Measurements from ENCODE around the gene DACT2.
"Not testable (repeated sequence)": the region's sequence is repeated elsewhere in the genome, so short reads cannot be mapped to it uniquely, and the experiment has no call there.

The DACT2 gene, protein sequence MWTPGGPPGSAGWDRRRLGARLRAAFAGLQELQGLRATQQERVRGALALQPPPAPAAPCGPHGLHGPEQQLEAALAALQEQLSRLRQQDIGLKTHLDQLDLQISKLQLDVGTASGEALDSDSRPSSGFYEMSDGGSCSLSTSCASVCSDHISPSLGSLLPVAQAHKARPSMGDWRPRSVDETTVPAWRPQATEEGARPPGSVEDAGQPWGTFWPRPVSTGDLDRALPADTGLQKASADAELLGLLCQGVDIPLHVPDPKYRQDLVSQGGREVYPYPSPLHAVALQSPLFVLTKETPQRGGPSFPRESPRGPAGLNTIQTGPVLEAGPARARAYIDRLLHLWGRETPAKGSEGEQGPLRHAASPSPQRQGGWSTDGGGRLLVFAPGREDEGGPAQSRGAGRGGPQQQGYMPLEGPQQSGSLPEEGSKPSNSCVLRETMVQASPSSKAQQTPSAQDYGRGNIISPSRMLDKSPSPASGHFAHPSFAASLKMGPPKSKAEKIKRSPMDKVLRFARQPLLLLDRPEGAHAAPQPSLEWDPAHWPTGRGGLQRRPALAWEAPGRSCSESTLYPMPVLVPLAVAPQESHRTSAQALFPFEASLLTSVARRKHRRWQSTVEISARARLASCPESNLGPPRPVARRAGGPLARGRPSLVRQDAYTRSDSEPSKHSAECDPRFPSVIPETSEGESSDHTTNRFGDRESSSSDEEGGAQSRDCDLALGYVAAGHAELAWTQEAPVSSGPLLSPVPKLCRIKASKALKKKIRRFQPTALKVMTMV

DNA sequence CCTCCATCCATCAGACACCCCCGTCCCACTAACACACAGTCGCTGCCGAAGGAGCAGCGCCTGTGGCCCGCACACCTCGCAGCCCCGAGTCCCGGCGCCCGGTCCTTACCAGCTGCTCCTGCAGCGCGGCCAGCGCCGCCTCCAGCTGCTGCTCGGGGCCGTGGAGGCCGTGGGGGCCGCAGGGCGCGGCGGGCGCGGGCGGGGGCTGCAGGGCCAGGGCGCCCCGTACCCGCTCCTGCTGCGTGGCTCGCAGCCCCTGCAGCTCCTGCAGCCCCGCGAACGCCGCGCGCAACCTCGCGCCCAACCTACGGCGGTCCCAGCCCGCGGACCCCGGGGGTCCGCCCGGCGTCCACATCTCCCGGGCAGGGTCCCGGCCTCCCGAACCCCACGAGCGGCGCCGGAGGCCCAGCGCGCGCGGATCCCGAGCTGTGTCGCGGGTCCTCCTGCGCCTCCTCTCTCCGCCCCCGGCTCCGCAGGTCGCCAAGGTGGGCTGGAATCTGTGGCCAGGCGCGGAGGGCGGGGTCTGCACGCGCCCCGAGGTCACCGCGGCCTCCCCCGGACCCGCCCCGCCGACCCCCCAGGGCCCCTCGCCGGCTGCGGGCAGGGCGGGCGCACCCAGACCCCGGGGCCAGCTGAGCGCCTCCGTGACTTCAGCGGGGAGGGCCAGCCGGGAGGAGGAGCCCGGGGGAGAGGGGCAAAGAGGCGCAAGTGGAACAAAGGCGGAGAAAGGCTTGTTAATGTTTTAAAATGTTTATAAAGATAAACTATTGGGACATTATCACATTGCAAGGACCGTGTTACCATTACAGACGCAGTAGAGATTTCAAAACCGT is at the start of gene DACT2:
TSS of gene DACT2 (minus strand) at position 499 of the 833 bp plus-strand sequence. CDS start at position 355, 144 bp downstream.
- no peak for DNase-seq (ENCODE audit: low read depth)

DNA sequence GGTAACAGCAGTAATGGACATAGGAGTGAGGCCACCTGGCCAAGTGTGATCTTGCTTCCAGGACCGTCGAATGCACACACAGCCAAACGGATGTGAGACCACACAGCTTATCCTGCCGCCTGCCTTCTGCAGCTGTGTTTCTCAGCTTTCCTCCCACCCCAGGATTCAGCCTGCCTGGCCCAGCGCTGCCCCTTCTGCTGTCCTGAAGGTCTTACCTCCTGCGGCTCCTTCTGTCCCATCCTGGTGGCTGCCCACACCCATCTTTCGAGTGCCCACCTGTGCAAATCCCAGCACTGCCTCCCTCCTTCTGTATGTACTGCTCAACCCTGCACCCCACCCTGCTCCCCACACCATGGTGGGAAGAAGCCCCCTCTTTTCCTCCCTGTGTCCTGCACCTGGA is 49.4 kb upstream of the DACT2 start:
- no peak for DNase-seq (ENCODE audit: low read depth)

DNA sequence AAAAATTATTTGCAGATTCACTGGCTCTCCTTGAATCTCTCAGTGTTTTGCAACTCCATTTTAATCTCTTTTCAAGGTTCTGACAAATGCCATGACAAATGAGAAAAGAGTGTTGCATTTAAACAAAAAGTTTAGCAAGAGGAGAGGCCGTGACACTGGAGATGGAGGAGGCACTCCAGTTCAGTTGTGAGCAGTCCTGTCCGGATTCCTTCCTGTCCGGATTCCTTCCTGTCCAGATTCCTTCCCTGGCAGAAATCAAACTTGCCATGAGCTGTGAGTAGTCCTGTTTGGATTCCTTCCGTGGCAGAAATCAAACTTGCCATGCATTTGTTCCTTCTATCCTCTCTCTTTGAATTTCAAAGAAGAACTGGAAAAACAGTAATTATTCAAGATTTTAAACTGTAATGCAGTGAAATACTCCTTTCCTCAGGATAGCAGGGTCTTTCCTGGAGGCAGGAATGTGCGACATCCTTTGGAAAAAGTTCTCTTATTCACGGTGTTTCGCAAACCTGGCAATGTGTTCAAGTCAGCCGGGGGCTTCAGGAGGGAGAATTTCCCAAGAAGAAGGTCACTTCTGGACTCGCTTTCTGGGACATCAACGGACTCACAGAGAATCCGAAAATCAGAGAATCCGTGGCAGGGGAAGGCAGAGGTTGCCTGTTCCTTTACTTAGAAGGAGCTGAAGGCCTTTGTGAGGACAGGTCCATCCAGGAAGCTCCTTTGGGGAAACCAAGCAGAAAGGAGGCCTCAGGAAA is 48.7 kb upstream of the DACT2 start:
- no peak for DNase-seq (ENCODE audit: low read depth)

DNA sequence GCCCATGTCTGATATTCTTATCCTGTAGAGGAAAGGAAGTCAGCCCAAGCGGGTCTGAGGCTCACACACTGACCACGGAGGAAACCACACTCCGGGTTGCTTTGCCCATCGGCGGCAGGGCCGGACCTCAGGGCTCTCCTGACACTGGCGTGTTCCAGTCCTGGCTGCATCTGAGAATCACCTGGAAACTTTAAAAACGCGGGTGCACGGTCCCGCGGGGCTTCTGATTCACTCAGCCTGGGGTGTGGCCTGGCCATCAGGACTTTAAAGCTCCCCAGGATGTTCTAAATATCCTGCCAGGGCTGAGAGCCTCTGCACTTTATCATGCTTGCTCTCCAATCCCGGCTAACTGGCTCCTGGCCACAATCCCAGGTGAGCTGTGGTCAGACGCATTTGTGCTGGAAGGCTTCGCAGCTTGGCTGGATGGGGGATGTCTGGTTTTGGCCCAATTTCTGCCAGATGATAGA is 47.7 kb upstream of the DACT2 start:
- DNase-seq (ENCODE audit: low read depth): no peak

DNA sequence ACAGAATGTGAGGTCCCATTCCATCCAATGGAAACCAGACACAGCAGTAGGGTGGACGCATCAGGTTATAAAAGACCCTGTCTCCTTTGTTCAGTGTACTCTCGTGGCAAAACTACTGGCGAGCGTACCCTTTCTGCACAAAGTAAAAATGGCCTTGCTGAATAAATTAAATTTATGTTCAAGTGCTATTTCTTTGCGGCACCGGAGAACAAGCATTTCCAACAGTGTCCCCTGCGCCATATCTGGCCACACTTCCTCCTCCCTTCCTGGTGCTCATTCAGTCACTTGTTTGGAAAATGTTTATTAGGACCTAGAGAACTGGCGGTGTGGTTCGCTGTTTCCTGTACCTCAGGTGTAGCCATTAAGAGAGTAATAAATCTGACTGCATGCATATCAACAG is 46.9 kb upstream of the DACT2 start:
- DNase-seq (ENCODE audit: low read depth): no peak

DNA sequence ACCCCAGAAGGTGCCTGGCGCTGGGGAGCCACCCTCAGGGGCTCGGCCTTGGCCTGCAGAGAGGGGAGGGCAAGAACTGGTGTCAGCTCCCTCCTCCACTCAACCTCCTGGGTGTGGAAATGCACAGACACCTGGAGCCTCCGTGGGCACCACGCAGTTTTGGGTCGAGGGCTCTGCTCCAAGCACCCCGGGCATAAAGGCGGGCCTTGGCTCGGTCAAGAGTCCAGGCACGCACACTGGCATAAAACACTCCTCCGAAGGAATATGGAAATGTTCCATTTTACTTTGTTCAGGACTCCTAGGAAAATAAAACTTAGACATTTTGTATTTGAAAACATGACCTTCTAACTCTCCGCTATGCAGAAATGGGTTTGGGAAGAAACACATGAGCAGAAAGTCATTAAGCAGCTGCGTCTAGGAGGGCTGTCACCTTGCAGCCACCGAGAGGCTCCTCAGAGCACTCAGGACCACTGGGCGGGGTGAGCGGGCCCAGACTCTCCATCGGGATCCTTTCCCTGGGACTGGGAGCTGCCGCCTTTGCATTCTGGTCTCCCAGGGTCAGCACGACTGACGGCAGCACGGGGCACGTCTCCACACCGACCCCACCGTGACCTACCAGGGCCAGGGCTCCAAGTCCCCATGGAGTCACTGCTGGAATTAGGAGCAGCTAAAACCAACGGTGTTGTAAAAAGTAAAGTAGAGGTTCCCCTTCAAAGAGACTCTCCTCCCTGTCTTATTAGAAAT is 46.0 kb upstream of the DACT2 start:
- DNase-seq (ENCODE audit: low read depth): no peak

DNA sequence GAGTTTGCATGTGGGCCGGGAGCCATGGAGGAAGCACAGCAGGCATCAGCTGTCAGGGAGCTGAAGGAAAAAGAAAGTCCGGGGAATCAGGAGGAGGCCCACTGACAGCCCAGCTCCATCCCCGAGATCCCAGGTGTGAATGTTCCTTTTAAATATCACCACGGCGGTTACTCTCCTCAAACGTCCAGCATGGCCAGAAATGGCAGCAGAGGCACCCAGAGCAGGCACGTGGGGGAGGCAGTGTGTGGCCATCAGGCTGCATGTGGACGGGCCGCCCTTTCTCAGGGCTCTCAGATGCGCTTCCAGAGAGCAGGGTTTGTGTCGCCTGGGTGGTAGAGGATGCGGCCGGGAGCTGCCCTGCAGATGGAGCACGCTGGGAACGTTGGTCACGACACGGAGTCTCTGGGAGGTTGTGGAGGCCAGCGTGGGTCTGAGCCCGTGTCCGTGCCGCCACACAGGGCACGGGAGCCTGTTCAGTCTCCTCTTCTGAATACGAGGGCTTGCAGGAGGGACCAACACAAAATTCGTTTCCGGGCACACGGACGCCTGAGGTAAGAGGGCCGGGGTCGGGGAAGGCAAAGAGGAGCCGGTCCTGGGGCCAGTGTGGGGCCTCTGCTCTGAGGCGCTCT is 45.3 kb upstream of the DACT2 start:
- DNase-seq (ENCODE audit: low read depth): no peak

DNA sequence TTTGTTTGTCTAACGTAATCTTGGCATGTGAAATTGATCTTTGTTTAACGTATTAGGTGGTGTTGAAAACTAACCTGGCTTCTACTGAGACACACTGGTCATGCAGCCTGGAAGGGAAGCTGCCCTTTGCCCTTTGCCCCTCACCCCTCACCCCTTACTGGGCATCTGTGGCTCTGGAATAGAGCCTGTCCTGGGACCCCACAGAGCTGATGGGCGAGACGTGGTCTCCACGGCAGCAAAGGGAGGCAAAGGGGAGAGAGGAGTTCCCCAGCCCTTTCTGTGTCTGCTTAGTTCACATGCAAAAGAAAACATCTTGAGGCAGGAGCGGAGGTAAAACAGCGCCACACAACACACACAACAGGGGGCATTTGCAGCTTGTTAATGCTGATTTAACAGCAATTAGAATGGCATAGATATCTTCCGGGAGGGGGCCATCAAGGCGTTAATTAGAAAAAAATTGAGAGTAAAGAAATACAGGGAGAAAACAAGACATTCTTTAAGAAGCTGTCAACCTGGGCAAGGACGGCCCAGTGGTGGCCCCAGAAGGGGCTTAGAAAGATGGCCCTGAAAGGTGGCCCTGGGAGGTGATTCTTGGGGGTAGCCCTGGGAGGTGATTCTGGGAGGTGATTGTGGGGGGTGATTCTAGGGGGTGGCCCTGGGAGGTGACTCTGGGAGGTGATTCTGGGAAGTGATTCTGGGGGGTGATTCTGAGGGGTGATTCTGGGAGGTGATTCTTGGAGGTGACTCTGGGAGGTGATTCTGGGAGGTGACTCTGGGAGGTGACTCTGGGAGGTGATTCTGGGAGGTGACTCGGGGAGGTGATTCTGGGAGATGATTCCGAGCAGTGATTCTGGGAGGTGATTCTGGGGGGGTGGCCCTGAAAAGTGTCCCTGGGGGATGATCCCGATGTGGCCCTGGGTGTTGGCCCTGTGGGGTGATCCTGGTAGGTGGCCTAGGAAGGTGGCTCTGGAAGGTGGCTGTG is 44.5 kb upstream of the DACT2 start:
- DNase-seq (ENCODE audit: low read depth): no peak

DNA sequence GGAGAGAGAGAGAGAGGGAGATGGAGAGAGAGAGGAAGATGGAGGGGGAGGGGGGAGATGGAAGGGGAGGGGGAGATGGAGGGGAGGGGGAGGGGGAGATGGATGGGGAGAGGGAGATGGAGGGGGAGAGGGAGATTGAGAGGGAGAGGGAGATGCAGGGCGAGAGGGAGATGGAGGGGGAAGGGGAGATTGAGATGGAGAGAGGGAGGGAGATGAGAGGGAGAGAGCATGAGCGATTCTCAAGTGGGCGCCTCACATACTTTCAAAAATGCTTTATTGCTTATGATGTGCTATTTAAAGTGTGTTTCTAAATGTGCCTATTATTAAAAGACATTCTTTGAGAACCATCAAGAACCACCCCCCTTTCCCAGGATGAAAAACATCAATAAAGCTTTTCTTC is 43.7 kb upstream of the DACT2 start:
- no peak for DNase-seq (ENCODE audit: low read depth)

DNA sequence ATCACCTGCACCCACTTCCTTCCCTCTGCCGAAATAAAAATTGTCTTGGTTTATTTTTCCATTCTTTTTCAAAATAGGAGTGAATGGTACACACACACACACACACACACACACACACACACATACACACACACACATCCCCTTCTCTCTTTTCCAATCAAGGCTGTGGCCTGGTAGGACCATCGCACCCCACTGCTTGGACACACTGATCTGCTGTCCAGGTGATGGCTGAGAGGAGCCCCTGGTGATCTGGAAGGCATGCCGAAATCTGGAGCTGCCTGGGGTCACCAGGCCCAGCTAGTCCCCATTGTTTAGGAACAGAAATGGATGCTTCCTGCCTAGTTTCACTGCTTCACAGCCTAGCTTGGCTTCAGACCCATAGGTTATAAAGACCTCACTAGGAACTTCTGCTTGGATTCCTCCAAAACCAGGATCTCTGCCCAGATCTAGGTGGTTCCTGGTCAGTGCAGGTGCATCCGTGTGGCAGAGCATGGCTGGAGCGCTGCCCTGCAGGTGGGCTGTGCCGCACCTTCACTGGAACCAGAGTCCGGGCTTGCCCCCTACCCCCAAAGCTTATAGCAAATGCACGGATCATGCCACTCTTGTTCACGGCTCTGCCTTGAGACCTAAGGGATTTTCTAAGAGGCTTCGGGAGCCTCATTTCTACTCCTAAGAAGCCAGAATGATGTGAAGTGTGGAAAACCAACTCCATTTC is 42.9 kb upstream of the DACT2 start:
- no peak for DNase-seq (ENCODE audit: low read depth)

DNA sequence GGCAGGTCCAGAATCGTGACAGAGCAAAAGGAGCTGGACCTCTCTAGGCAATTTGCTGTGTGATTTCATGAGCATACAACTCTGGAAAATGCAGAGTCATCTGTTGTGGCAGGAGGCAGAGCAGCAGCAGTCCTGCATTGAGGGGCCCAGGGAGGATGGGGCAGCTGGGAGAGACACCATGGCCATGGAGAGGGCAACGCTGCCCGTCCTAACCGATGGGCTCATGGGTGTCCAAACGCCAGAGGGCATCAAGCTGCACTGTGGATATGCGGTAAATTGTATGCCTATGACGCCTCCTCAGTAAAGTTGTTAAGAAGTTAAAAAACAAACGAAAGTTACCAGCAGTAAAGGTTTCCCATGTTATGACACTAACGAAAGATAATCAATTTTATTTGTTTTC is 42.2 kb upstream of the DACT2 start:
- no peak for DNase-seq (ENCODE audit: low read depth)

DNA sequence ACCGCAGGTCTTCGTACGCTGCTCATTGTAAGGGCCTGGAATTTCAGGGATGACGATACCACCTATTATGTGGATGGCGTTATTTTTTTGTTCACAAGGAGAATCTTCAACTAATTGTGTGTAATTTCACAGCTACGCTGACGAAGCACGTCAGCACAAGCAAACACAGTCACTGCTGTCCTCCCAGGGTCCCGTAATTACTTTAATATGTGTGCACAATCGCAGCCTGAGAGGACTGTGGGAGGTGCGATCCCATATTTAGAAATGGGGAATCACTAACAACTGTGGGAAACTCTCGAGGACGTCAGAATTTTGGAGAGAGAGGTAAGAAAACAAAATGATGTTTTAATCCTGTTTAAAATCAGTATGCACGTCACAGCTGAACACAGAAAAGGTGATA is 40.2 kb upstream of the DACT2 start:
- DNase-seq (ENCODE audit: low read depth): no peak

DNA sequence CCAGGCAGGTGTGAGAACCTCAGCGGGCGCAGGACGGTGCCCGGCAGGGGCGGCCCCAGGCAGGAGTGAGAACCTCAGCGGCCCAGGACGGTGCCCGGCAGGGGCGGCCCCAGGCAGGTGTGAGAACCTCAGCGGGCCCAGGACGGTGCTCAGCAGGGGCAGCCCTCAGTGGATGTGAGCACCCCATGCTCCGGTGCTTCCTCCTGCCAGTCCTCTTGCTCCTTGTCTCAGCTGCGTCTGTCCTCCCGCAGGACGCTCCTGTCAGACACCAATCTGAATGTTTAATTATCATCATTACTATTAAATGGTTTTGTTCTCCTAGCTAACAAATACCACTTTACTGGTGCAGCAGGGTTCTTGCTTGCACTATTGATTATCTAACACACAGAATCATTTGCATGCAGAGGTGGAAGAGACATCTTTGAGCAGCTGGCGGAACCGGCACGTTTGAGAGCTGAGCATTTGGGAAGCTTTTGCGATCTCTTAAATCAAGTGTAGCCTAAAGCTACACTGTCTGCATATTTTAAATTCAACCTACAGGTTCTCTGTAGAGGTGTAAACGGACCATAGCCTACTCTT is 39.4 kb upstream of the DACT2 start:
- no peak for DNase-seq (ENCODE audit: low read depth)

DNA sequence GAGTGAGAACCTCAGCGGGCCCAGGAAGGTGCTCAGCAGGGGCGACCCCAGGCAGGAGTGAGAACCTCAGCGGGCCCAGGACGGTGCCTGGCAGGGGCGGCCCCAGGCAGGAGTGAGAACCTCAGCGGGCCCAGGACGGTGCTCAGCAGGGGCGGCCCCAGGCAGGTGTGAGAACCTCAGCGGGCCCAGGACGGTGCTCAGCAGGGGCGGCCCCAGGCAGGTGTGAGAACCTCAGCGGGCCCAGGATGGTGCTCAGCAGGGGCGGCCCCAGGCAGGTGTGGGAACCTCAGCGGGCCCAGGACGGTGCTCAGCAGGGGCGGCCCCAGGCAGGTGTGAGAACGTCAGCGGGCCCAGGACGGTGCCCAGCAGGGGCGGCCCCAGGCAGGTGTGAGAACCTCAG is 37.3 kb upstream of the DACT2 start:
- DNase-seq (ENCODE audit: low read depth): not testable (repeated sequence)

DNA sequence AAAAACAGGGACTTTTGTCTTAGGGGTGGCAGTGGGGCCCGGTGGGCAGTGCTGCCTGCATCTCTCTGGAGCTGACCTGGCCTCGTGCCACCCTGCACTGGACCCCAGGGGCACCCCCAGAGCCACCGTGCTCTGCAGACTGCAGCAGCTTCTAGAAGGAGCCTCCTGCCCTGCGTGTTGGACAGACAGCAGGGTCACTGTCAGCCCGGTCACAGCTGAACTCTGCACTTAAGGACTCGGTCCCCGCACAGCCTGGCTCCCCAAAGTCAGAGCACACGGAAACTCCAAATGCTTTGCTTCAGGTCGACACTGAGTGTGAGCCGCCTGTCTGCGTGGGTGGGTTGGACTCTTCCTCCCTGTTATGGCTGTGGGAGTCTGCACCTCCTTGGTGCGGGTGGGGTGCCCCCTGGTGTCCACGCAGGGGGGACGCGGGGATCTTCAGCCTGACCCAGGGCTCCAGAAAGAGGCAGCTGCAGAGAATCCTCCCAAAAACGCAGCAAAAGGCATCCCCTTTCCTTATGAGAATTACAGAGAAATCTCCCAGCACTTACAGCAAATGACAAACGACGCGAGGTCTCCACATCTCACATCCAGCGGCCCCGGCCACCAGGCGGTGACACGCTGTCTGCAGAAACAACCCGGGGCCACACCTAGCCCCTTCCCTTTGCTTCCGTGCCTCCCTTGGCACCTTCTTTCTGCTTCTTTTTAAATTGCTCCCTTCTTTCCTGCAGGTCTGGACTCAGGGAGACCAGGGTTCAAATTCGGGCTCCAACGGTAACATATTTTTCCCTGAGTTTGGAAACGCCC is 36.3 kb upstream of the DACT2 start:
- DNase-seq (ENCODE audit: low read depth): no peak

DNA sequence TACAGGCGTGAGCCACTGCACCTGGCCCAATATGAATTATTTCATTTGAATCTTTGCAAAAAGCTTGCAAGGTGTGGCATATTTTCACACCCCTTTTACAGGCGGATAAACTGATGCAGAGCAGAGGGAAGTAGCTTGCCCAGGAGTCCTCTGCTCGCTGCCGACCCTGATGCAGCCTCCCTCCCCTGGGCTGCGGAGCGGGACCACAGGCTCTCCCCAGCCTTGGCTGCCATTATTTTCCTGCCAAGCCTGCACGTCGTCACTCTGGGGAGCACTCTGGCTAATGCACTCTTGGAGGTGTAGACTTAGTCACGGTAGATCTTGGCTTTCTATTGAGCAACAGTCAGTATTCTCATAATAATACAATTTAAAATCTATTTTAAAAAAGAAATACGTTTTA is 34.8 kb upstream of the DACT2 start:
- DNase-seq (ENCODE audit: low read depth): no peak

DNA sequence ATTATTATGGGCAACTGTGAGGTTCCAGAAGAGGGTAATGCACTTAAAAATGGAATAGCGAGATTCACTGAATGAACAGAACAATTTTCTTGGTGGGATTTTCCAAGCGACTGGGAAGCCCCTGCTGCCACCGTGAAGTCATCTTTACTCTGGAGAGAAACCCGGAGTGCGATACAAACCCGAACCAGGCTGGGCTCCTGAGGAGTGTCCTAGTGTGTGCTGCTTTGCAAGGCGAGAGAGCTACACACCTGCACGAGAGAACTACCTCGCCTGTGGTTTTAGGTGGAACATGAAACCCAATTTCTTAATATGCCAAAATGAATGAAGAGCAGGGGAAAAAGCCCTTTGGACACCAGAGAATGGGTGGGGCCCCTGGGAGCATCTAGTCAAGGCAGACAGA is 33.5 kb upstream of the DACT2 start:
- DNase-seq (ENCODE audit: low read depth): no peak
